Endothelial cell of umbilical vein (primary cell): ENCODE results near the gene AMFR. TPM values are rescaled to one million over a fixed set of nuclear protein-coding genes. Genes with fewer than 3 reads are reported as not detected.

ENCODE experiments used
- BruUV-seq: library from RNA; stranded (reverse); fragments of 400-500 nt; replicated peaks from 2 replicates; lab custom pipeline; 2021; lab: Mats Ljungman, UMichigan
- CTCF ChIA-PET: fragments of 300-600, 350-600 bp; sonication (Branson Sonifier 250); formaldehyde crosslinking; loops from one replicate; lab custom pipeline; 2021; ENCODE audit warnings: antibody characterized with exemption, inconsistent platforms; lab: Charles Lee
- POLR2A ChIA-PET: fragments of 300-600, 350-600 bp; sonication (Branson Sonifier 250); formaldehyde crosslinking; loops from one replicate; lab custom pipeline; 2021; ENCODE audit warnings: antibody characterized with exemption, inconsistent platforms; lab: Charles Lee
- DNase-seq: peaks from one replicate; pipeline ENCODE4 v3.0.0-alpha.2; 2011; ENCODE audit warnings: low read depth, low spot score
- FAIRE-seq: peaks from 2 replicates; lab custom pipeline; 2011; peaks lifted over from hg19 to GRCh38; lab: Jason Lieb, UNC
- H2AFZ ChIP-seq: 2 replicates; pipeline ENCODE4 v1.6.0; 2012; ENCODE audit warnings: low read depth, low read length, control low read depth, inconsistent platforms
- H3K27ac ChIP-seq: 2 replicates; pipeline ENCODE4 v1.5.1; 2011; ENCODE audit warnings: low read depth, mild to moderate bottlenecking, control low read depth, low read length, moderate library complexity; ENCODE audit not compliant: insufficient read depth
- H3K27me3 ChIP-seq, 2 experiments: 2 replicates each; pipeline versions ENCODE4 v1.6.0 to v1.6.1; 2011; ENCODE audit warnings: low read length in 2 of 2, mixed read lengths in 1 of 2; ENCODE audit not compliant: control insufficient read depth in 2 of 2, insufficient read depth in 2 of 2
- H3K36me3 ChIP-seq, 2 experiments: 2 replicates in 1 of 2; 3 replicates in 1 of 2; pipeline ENCODE4 v1.5.1; 2011; ENCODE audit warnings: low read length in 2 of 2, mild to moderate bottlenecking in 1 of 2, moderate library complexity in 1 of 2; ENCODE audit not compliant: control insufficient read depth in 2 of 2, insufficient read depth in 2 of 2; ENCODE audit errors: extremely low read depth in 1 of 2
- H3K4me1 ChIP-seq: 3 replicates; pipeline ENCODE4 v1.5.1; 2011; ENCODE audit warnings: mild to moderate bottlenecking, low read length; ENCODE audit not compliant: control insufficient read depth, insufficient read depth; ENCODE audit errors: extremely low read depth
- H3K4me2 ChIP-seq: 2 replicates; pipeline ENCODE4 v1.6.1; 2011; ENCODE audit warnings: low read length, control low read depth, mixed read lengths; ENCODE audit not compliant: insufficient read depth
- H3K4me3 ChIP-seq, 3 experiments: fragments of 200-600 bp in 1 of 3; sonication (generic), shearing (Covaris generic) in 1 of 3; replicated peaks in 1 of 3; 2 replicates each; pipeline ENCODE4 v1.5.1; 2011 to 2016; ENCODE audit warnings: control low read depth in 3 of 3, low read length in 3 of 3, mild to moderate bottlenecking in 2 of 3, inconsistent platforms in 1 of 3, low read depth in 1 of 3, moderate library complexity in 1 of 3; ENCODE audit not compliant: insufficient read depth in 1 of 3
- H3K79me2 ChIP-seq: 2 replicates; pipeline ENCODE4 v1.6.0; 2012; ENCODE audit warnings: low read length, inconsistent platforms; ENCODE audit not compliant: control insufficient read depth, insufficient read depth
- H3K9ac ChIP-seq: replicated peaks from 2 replicates; pipeline ENCODE3; 2011; ENCODE audit warnings: low read length, control low read depth; ENCODE audit not compliant: insufficient read depth; ENCODE audit errors: extremely low read depth
- H3K9me1 ChIP-seq: replicated peaks from 3 replicates; pipeline ENCODE4 v1.6.0; 2011; ENCODE audit warnings: mild to moderate bottlenecking, low read length; ENCODE audit not compliant: control insufficient read depth, insufficient read depth; ENCODE audit errors: extremely low read depth
- H3K9me3 ChIP-seq: replicated peaks from 2 replicates; pipeline ENCODE4 v1.5.1; 2012; ENCODE audit warnings: low read length, inconsistent platforms; ENCODE audit not compliant: control insufficient read depth, insufficient read depth
- H4K20me1 ChIP-seq: replicated peaks from 2 replicates; pipeline ENCODE3; 2011; ENCODE audit warnings: mild to moderate bottlenecking, low read length; ENCODE audit not compliant: control insufficient read depth, insufficient read depth; ENCODE audit errors: extremely low read depth
- CTCF ChIP-seq, 2 donors: IDR thresholded peaks; 1 replicate in 1 of 2; 2 replicates in 1 of 2; pipeline ENCODE4 v1.5.1; 2011; ENCODE audit warnings: low read length in 2 of 2, mild to moderate bottlenecking in 2 of 2, moderate library complexity in 2 of 2, control low read depth in 1 of 2, inconsistent platforms in 1 of 2, low read depth in 1 of 2; ENCODE audit not compliant: insufficient read depth in 1 of 2; ENCODE audit errors: extremely low read depth in 1 of 2
- EZH2 ChIP-seq: IDR thresholded peaks from 2 replicates; pipeline ENCODE4 v1.6.1; 2012; ENCODE audit warnings: borderline replicate concordance, low read depth, mild to moderate bottlenecking, moderate library complexity, low read length, inconsistent platforms; ENCODE audit not compliant: severe bottlenecking
- FOS ChIP-seq: IDR thresholded peaks from 2 replicates; pipeline ENCODE4 v1.6.1; 2011; ENCODE audit warnings: mild to moderate bottlenecking, low read length, moderate library complexity, borderline replicate concordance; ENCODE audit not compliant: insufficient read depth
- GATA2 ChIP-seq: IDR thresholded peaks from 2 replicates; pipeline ENCODE4 v1.7.0; 2011; ENCODE audit warnings: low read depth, mild to moderate bottlenecking, moderate library complexity, mixed read lengths, low read length; ENCODE audit not compliant: insufficient read length, insufficient read depth
- JUN ChIP-seq: IDR thresholded peaks from 2 replicates; pipeline ENCODE4 v1.6.1; 2011; ENCODE audit warnings: borderline replicate concordance, low read depth; ENCODE audit not compliant: insufficient read length, insufficient read depth
- MYC ChIP-seq: IDR thresholded peaks from one replicate; pipeline ENCODE4 v1.6.1; 2011; ENCODE audit warnings: mild to moderate bottlenecking, low read depth, low read length
- POLR2AphosphoS5 ChIP-seq: IDR thresholded peaks from 2 replicates; pipeline ENCODE4 v1.6.1; 2012; ENCODE audit warnings: low read depth, mild to moderate bottlenecking, control low read depth, low read length, moderate library complexity; ENCODE audit not compliant: insufficient read depth
- dilution Hi-C: fragments of 300-500 bp; cut with MboI; formaldehyde crosslinking; loops from one replicate; pipeline ENCODE4 v1.15.0; 2019; ENCODE audit warnings: low sequenced_read_pairs; ENCODE audit not compliant: extremely low pct_ligation_motif_present
- intact Hi-C: fragments of 100-400 bp; cut with micrococcal nuclease; formaldehyde crosslinking; loops from one replicate; pipeline ENCODE4 v1.10.0; 2022
- polyA plus RNA-seq, 4 experiments: library from polyadenylated mRNA; depleted of rRNA in 3 of 4; stranded (reverse) in 3 of 4; unstranded in 1 of 4; fragments of >200 nt; gene quantifications; 2 replicates each; pipeline versions ENCODE4 v1.2.1 to v1.2.3, GENCODE V29; 2011 to 2012; ENCODE audit warnings: missing spikeins in 1 of 4
- total RNA-seq: library from RNA; stranded (reverse); gene quantifications from 2 replicates; pipeline ENCODE4 v1.2.3, GENCODE V29; 2021
- TF ChIP-seq, protein P1 (sequence below): IDR thresholded peaks from 2 replicates; pipeline ENCODE4 v1.6.1; 2011; ENCODE audit not compliant: insufficient read depth, insufficient read length

AMFR gene
- total and polyA plus RNA-seq, 2 donors (not counting 3 experiments of a cell fraction or from before 2014, with no cell fraction given): 66.5 to 71.7 TPM

DNA sequence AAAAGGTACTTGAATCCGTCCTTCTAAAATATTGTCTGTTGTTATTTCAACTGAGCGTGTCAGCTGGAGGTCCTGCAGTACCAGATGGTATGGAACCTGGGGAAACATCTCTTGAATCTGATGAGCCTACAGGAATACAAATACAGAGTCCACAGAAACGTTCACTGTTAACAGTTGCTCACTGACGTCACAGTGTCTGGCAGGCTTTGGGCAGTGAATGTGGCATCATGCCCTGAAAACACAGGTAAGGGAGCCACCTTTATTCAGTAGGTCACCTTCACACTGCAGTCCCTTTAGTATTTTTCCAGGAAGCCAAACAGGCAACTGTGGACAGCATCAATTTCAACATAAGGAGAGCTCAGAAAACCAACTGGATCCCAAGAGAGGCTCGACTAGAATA is 56.1 kb downstream of the AMFR start:
- ChIA-PET POLR2A (no interaction called here), CTCF (interaction anchor here (3.2 kb wide), 1 partner anchor 9 kb away, joined by 9 read pairs; no protein-coding TSS in a partner anchor)
- H4K20me1 ChIP-seq: peaks cover 11% of the 10 kb centered on the region
- peaks cover 16% of the 10 kb centered on the region for H3K4me1 ChIP-seq
- H3K79me2 ChIP-seq: no peaks in the 10 kb centered on the region
- H3K36me3 ChIP-seq: peaks cover 0 to 6% of the 10 kb centered on the region in 2 experiments
- dilution Hi-C loops: no loop called here
- no peaks in the 10 kb centered on the region for H3K9me1 ChIP-seq
- H3K4me2 ChIP-seq: no peak overlapping the region
- DNase-seq (no peak), FAIRE-seq (no peak)
- TF ChIP-seq POLR2AphosphoS5 (no peak), MYC (no peak), EZH2 (no peak), CTCF (IDR thresholded peaks at IDR 0.05; ENCODE audit: extremely low read depth in 1 of 2, insufficient read depth in 1 of 2, low read depth in 1 of 2, low read length in 2 of 2) (no peak), FOS (no peak), JUN (no peak), GATA2 (no peak)
- TF ChIP-seq, protein P1, sequence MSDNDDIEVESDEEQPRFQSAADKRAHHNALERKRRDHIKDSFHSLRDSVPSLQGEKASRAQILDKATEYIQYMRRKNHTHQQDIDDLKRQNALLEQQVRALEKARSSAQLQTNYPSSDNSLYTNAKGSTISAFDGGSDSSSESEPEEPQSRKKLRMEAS: no peak
- no peak overlapping the region for H3K9ac ChIP-seq
- no TSS peak for BruUV-seq
- no peak overlapping the region for H2AFZ ChIP-seq
- no peak overlapping the region for H3K27ac ChIP-seq
- no peak overlapping the region for H3K4me3 ChIP-seq
- no peaks in the 10 kb centered on the region for H3K9me3 ChIP-seq
- intact Hi-C loops: no loop called here
- no peaks in the 10 kb centered on the region for H3K27me3 ChIP-seq
